GM12878 (cell line): ENCODE measurements around the gene GJB6. TPM values are rescaled to one million over a fixed set of nuclear protein-coding genes. Genes with fewer than 3 reads are reported as not detected.

ENCODE experiments used
- ATAC-seq: fragments of 200-7000 bp; cut with Tn5 transposase; 3 replicates; pipeline ENCODE4 v1.9.1; 2020; ENCODE audit warnings: mild to moderate bottlenecking, moderate library complexity
- BruUV-seq: library from RNA; stranded (reverse); fragments of 400-500 nt; replicated peaks from 2 replicates; lab custom pipeline; 2021; lab: Mats Ljungman, UMichigan
- CTCF ChIA-PET: fragments of 300-600 bp; sonication (Branson Sonifier 250); formaldehyde crosslinking; extraction: SDS; loops from one replicate; lab custom pipeline; 2021; ENCODE audit warnings: inconsistent platforms; lab: Yijun Ruan, JAX
- POLR2A ChIA-PET: fragments of 350-600 bp; formaldehyde crosslinking; extraction: SDS; loops from one replicate; lab custom pipeline; 2021; ENCODE audit warnings: inconsistent platforms; lab: Charles Lee
- RAD21 ChIA-PET: fragments of 300-600 bp; sonication (Branson Sonifier 250); formaldehyde crosslinking; loops from one replicate; lab custom pipeline; 2023; ENCODE audit warnings: antibody characterized with exemption; ENCODE audit not compliant: unreplicated experiment; lab: Charles Lee
- SMC1A ChIA-PET: fragments of 300-600 bp; sonication (Branson Sonifier 250); formaldehyde crosslinking; loops from one replicate; lab custom pipeline; 2023; ENCODE audit not compliant: unreplicated experiment, uncharacterized antibody; lab: Charles Lee
- DNase-seq: peaks from one replicate; pipeline ENCODE4 v3.0.0-alpha.2; 2011; ENCODE audit warnings: low read depth, low spot score
- FAIRE-seq: peaks from 3 replicates; lab custom pipeline; 2011; peaks lifted over from hg19 to GRCh38; lab: Jason Lieb, UNC
- H2AFZ ChIP-seq: 2 replicates; pipeline ENCODE4 v1.6.0; 2011; ENCODE audit warnings: low read depth, low read length, control low read depth; ENCODE audit not compliant: control insufficient read depth
- H3K27ac ChIP-seq: 2 replicates; pipeline ENCODE4 v1.5.1; 2011; ENCODE audit warnings: control low read depth; ENCODE audit not compliant: control insufficient read depth, insufficient read depth
- H3K27me3 ChIP-seq, 2 experiments: replicated peaks in 1 of 2; 2 replicates each; pipeline versions ENCODE4 v1.6.0 to v1.6.1; 2011; ENCODE audit warnings: low read length in 1 of 2; ENCODE audit not compliant: control insufficient read depth in 2 of 2, insufficient read depth in 2 of 2
- H3K36me3 ChIP-seq, 2 experiments: 2 replicates each; pipeline ENCODE4 v1.5.1; 2011; ENCODE audit warnings: low read length in 1 of 2; ENCODE audit not compliant: control insufficient read depth in 2 of 2, insufficient read depth in 2 of 2
- H3K4me1 ChIP-seq: 2 replicates; pipeline ENCODE4 v1.6.1; 2011; ENCODE audit warnings: mild to moderate bottlenecking, low read length, moderate library complexity, mixed read lengths; ENCODE audit not compliant: control insufficient read depth, insufficient read depth
- H3K4me2 ChIP-seq: 2 replicates; pipeline ENCODE4 v1.6.0; 2011; ENCODE audit warnings: control low read depth; ENCODE audit not compliant: control insufficient read depth, insufficient read depth
- H3K4me3 ChIP-seq: fragments of 200-600 bp; sonication (generic); 2 replicates; pipeline ENCODE4 v1.5.1; 2016
- H3K79me2 ChIP-seq: 2 replicates; pipeline ENCODE4 v1.6.0; 2011; ENCODE audit warnings: low read length; ENCODE audit not compliant: control insufficient read depth, insufficient read depth
- H3K9ac ChIP-seq: 2 replicates; pipeline ENCODE4 v1.8.0; 2011; ENCODE audit warnings: low read length, control low read depth, mixed read lengths; ENCODE audit not compliant: control insufficient read depth, insufficient read depth
- H3K9me3 ChIP-seq: replicated peaks from 3 replicates; pipeline ENCODE4 v1.5.1; 2011; ENCODE audit warnings: mild to moderate bottlenecking, low read length; ENCODE audit not compliant: control insufficient read depth, insufficient read depth
- H4K20me1 ChIP-seq: 2 replicates; pipeline ENCODE4 v1.6.0; 2011; ENCODE audit not compliant: control insufficient read depth, insufficient read depth
- EGR1 ChIP-seq, 2 experiments: IDR thresholded peaks; 1 replicate in 1 of 2; 2 replicates in 1 of 2; pipeline ENCODE4 v1.6.1; 2011 to 2012; ENCODE audit warnings: low read depth in 2 of 2, low read length in 2 of 2, borderline replicate concordance in 1 of 2, mild to moderate bottlenecking in 1 of 2, moderate library complexity in 1 of 2
- GABPA ChIP-seq: IDR thresholded peaks from 2 replicates; pipeline ENCODE4 v1.6.1; 2014; ENCODE audit warnings: antibody characterized with exemption, low read depth, mild to moderate bottlenecking, inconsistent platforms
- KAT2A ChIP-seq: conservative IDR thresholded peaks from 2 replicates; pipeline ENCODE4 v1.6.1; 2011; ENCODE audit warnings: low read depth, low read length; ENCODE audit not compliant: control insufficient read depth
- MEF2A ChIP-seq: IDR thresholded peaks from 2 replicates; pipeline ENCODE4 v1.6.1; 2011; ENCODE audit warnings: low read depth, mild to moderate bottlenecking, low read length, moderate library complexity; ENCODE audit not compliant: insufficient read depth
- NBN ChIP-seq: fragments of 450-650 bp; IDR thresholded peaks from 2 replicates; pipeline ENCODE4 v1.6.1; 2016
- PAX8 ChIP-seq: fragments of 450-650 bp; IDR thresholded peaks from 2 replicates; pipeline ENCODE4 v1.6.1; 2017; ENCODE audit warnings: mild to moderate bottlenecking, moderate library complexity
- SIX5 ChIP-seq: IDR thresholded peaks from 2 replicates; pipeline ENCODE4 v1.6.1; 2011; ENCODE audit warnings: mild to moderate bottlenecking, low read depth, low read length, moderate library complexity; ENCODE audit not compliant: severe bottlenecking
- SRF ChIP-seq, 2 experiments: IDR thresholded peaks; 2 replicates each; pipeline ENCODE4 v1.6.1; 2011; ENCODE audit warnings: low read depth in 2 of 2, low read length in 2 of 2, mild to moderate bottlenecking in 1 of 2, moderate library complexity in 1 of 2
- ZNF207 ChIP-seq: fragments of 450-650 bp; IDR thresholded peaks from 2 replicates; pipeline ENCODE4 v1.6.1; 2014; ENCODE audit warnings: antibody characterized with exemption, mild to moderate bottlenecking, borderline replicate concordance
- WGBS: methylation state at CpG from one replicate; pipeline ENCODE4 v1.1.6; 2016; ENCODE audit warnings: low lambda C conversion rate; ENCODE audit not compliant: insufficient replicate concordance, insufficient coverage; ENCODE audit errors: missing lambda C conversion rate; 5-methylcytosine and 5-hydroxymethylcytosine counted together
- in situ Hi-C: fragments of 300-500 bp; cut with MboI; formaldehyde crosslinking; loops from 9 replicates; pipeline ENCODE4 v1.14.3; 2018; ENCODE audit warnings: mixed read lengths
- intact Hi-C: fragments of 100-400 bp; cut with micrococcal nuclease; formaldehyde crosslinking; loops from one replicate; pipeline ENCODE4 v1.14.2; 2022; ENCODE audit not compliant: unreplicated experiment
- polyA plus RNA-seq, 11 experiments: library from polyadenylated mRNA; depleted of rRNA in 4 of 11; unstranded in 6 of 11; stranded (reverse) in 5 of 11; fragments of >200 nt; fragmentation: Nextera tagmentation in 4 of 11; fragmentation: Illumina TruSeq in 1 of 11; extraction: Ambion mirVana in 4 of 11; extraction: Trizol in 1 of 11; gene quantifications; 1 replicate in 1 of 11; 2 replicates in 10 of 11; pipeline versions ENCODE4 v1.2.1 to v1.2.3, GENCODE V29; 2011 to 2016; ENCODE audit warnings: inconsistent platforms in 2 of 11, missing spikeins in 2 of 11, low read depth in 1 of 11
- total RNA-seq, 4 experiments: library from RNA; depleted of rRNA in 3 of 4; stranded (reverse); fragments of >200 nt in 3 of 4; fragmentation: Illumina TruSeq in 1 of 4; extraction: Trizol in 1 of 4; gene quantifications; 2 replicates each; pipeline versions ENCODE4 v1.2.1 to v1.2.3, GENCODE V29; 2013 to 2021
- TF ChIP-seq, protein P1 (sequence below): IDR thresholded peaks from 2 replicates; pipeline ENCODE4 v1.6.1; 2012; ENCODE audit warnings: low read depth, low read length, improper control_type of control experiment
- TF ChIP-seq, protein P2 (sequence below): fragments of 450-650 bp; IDR thresholded peaks from 2 replicates; pipeline ENCODE4 v1.6.1; 2016; ENCODE audit warnings: mild to moderate bottlenecking
- TF ChIP-seq, protein P3 (sequence below): fragments of 450-650 bp; IDR thresholded peaks from 2 replicates; pipeline ENCODE4 v1.6.1; 2018; ENCODE audit warnings: borderline replicate concordance, mild to moderate bottlenecking; ENCODE audit not compliant: partially characterized antibody

Gene GJB6
- total and polyA plus RNA-seq, 10 of the 15 experiments (the other 5 are each of a cell fraction or from before 2014, with no cell fraction given): 0.03 TPM; not detected in 9

DNA sequence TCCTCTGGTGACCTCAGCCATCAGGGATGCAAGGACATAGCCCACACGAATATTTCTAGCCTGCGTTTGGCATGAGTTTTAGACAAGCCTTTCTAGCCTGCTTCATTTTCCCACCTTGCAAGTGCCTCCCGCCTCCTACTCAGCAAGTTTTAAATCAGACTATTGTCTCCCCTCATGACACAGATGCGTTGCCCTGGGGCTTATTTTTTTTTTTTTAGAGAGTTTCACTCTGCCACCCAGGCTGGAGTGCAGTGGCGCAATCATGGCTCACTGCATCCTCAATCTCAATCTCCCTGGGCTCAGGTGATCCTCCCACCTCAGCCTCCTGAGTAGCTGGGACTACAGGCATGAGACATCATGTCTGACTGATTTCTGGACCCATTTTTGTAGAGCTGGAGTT is 54.0 kb downstream of the GJB6 start:
- whole genome bisulfite sequencing: 56% methylated on average over 5 of the region's 5 CpGs
- Histone ChIP-seq H3K79me2 (no peaks in the 10 kb centered on the region), H3K9ac (no peak overlapping the region), H3K27ac (no peak overlapping the region), H4K20me1 (no peaks in the 10 kb centered on the region), H3K4me2 (no peak overlapping the region), H3K4me3 (no peak overlapping the region), H3K4me1 (peaks cover 7% of the 10 kb centered on the region), H3K27me3 (no peaks in the 10 kb centered on the region), H3K9me3 (no peaks in the 10 kb centered on the region), H3K36me3 (no peaks in the 10 kb centered on the region), H2AFZ (no peak overlapping the region)
- ChIA-PET SMC1A (no interaction called here), RAD21 (no interaction called here), CTCF (no interaction called here), POLR2A (no interaction called here)
- intact Hi-C loops: no loop called here
- ATAC-seq (no peak), DNase-seq (no peak), FAIRE-seq (no peak)
- TF ChIP-seq, protein P1, sequence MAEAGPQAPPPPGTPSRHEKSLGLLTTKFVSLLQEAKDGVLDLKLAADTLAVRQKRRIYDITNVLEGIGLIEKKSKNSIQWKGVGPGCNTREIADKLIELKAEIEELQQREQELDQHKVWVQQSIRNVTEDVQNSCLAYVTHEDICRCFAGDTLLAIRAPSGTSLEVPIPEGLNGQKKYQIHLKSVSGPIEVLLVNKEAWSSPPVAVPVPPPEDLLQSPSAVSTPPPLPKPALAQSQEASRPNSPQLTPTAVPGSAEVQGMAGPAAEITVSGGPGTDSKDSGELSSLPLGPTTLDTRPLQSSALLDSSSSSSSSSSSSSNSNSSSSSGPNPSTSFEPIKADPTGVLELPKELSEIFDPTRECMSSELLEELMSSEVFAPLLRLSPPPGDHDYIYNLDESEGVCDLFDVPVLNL: no peak
- TF ChIP-seq MEF2A: no peak
- TF ChIP-seq ZNF207: no peak
- in situ Hi-C loops: loop anchor here (25.0 kb wide), 1 partner anchor 659 kb away; no protein-coding TSS in a partner anchor
- no TSS peak for BruUV-seq

DNA sequence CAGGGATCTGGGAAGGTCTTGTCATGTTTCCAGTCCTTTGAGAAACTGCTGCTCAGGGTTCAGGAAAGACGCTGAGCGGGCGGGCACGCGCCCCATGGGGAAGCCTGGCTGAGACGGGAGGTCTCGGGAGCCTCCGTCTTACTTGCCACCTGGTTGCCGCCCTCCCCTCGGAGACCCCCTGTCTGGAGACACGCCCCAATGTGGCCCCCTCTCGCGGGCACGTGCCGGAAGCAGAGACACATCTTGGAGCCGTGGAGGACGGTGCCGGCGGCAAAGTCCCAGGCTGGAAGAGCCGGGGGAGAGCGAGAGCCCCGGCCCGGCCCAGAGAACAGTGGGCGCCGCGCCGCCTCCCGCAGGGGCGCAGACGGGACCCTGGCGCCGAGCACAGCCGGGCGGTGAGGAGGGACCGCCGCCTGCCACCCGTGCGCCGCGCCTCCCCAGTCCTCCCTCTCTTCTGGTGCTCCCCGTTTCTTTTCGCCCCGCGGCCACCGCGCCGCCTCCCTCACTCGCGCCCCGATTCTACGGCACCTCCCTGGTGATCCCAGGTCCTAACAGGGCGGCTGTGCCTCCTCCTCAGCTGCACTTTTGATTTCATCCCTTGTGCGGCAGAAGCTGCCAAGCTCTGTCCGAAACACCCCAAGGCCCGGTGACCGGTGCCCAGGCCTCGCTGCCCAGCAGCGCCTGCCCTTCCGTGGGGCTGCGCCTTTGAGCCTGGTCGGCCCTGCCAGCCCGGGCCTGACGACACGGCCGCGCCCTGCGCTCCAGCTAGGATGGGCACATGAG is 54.9 kb downstream of the GJB6 start:
- ATAC-seq (no peak), DNase-seq (no peak), FAIRE-seq (no peak)
- ChIA-PET SMC1A (no interaction called here), CTCF (no interaction called here), RAD21 (no interaction called here), POLR2A (no interaction called here)
- Histone ChIP-seq H3K9ac (no peak overlapping the region), H3K36me3 (no peaks in the 10 kb centered on the region), H3K4me1 (peaks cover 8% of the 10 kb centered on the region), H3K27me3 (no peaks in the 10 kb centered on the region), H3K9me3 (no peaks in the 10 kb centered on the region), H3K27ac (no peak overlapping the region), H2AFZ (no peak overlapping the region), H3K79me2 (no peaks in the 10 kb centered on the region), H3K4me3 (no peak overlapping the region), H4K20me1 (no peaks in the 10 kb centered on the region), H3K4me2 (no peak overlapping the region)
- BruUV-seq: no TSS peak
- in situ Hi-C loops: loop anchor here (25.0 kb wide), 1 partner anchor 660 kb away; no protein-coding TSS in a partner anchor
- intact Hi-C loops: no loop called here
- WGBS: 84% methylated on average over 52 of the region's 67 CpGs
- TF ChIP-seq, protein P2, sequence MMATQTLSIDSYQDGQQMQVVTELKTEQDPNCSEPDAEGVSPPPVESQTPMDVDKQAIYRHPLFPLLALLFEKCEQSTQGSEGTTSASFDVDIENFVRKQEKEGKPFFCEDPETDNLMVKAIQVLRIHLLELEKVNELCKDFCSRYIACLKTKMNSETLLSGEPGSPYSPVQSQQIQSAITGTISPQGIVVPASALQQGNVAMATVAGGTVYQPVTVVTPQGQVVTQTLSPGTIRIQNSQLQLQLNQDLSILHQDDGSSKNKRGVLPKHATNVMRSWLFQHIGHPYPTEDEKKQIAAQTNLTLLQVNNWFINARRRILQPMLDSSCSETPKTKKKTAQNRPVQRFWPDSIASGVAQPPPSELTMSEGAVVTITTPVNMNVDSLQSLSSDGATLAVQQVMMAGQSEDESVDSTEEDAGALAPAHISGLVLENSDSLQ: no peak
- TF ChIP-seq SRF (IDR thresholded peaks at IDR 0.05; ENCODE audit: low read depth in 2 of 2, low read length in 2 of 2): no peak
- no peak for TF ChIP-seq NBN
- TF ChIP-seq, protein P3, sequence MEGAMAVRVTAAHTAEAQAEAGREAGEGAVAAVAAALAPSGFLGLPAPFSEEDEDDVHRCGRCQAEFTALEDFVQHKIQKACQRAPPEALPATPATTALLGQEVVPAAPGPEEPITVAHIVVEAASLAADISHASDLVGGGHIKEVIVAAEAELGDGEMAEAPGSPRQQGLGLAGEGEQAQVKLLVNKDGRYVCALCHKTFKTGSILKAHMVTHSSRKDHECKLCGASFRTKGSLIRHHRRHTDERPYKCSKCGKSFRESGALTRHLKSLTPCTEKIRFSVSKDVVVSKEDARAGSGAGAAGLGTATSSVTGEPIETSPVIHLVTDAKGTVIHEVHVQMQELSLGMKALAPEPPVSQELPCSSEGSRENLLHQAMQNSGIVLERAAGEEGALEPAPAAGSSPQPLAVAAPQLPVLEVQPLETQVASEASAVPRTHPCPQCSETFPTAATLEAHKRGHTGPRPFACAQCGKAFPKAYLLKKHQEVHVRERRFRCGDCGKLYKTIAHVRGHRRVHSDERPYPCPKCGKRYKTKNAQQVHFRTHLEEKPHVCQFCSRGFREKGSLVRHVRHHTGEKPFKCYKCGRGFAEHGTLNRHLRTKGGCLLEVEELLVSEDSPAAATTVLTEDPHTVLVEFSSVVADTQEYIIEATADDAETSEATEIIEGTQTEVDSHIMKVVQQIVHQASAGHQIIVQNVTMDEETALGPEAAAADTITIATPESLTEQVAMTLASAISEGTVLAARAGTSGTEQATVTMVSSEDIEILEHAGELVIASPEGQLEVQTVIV: no peak
- TF ChIP-seq EGR1 (IDR thresholded peaks at IDR 0.05; ENCODE audit: borderline replicate concordance in 1 of 2, low read depth in 2 of 2, low read length in 2 of 2): no peak
- no peak for TF ChIP-seq GABPA
- TF ChIP-seq SIX5: no peak
- no peak for TF ChIP-seq PAX8
- TF ChIP-seq KAT2A: no peak
